SK-N-SH (cell line): Measurements from ENCODE around the gene REXO5. TPM values are rescaled to one million over a fixed set of nuclear protein-coding genes. Genes with fewer than 3 reads are reported as not detected.

Experiments used
- CTCF ChIA-PET: fragments of 300-600, 350-600 bp; formaldehyde crosslinking; extraction: SDS; loops from one replicate; lab custom pipeline; 2021; lab: Yijun Ruan, JAX
- POLR2A ChIA-PET: fragments of 350-600 bp; sonication (Branson Sonifier 250); formaldehyde crosslinking; extraction: SDS; loops from one replicate; lab custom pipeline; 2020; ENCODE audit warnings: antibody characterized with exemption, inconsistent platforms; lab: Yijun Ruan, JAX
- DNase-seq: peaks from one replicate; pipeline ENCODE4 v3.0.0; 2012
- H2AFZ ChIP-seq: fragments of 200-600 bp; sonication (generic); 2 replicates; pipeline ENCODE4 v1.8.1; 2016; ENCODE audit warnings: antibody characterized with exemption, mild to moderate bottlenecking, low read depth
- H3F3A ChIP-seq: fragments of 200-600 bp; sonication (generic); replicated peaks from 2 replicates; pipeline ENCODE3; 2016; ENCODE audit warnings: antibody characterized with exemption, mild to moderate bottlenecking; ENCODE audit not compliant: insufficient read depth
- H3K27ac ChIP-seq, 2 experiments: fragments of 200-500 bp in 1 of 2; fragments of 200-600 bp in 1 of 2; sonication (Bioruptor generic) in 1 of 2; sonication (generic), shearing (Covaris generic) in 1 of 2; 2 replicates each; pipeline versions ENCODE4 v1.5.1 to v1.6.1; 2014 to 2016; ENCODE audit warnings: low read depth in 2 of 2, inconsistent platforms in 1 of 2, low read length in 1 of 2, mild to moderate bottlenecking in 1 of 2, mixed read lengths in 1 of 2
- H3K27me3 ChIP-seq: fragments of 200-600 bp; sonication (generic), shearing (Covaris generic); 2 replicates; pipeline ENCODE4 v1.6.1; 2016; ENCODE audit warnings: mixed run types; ENCODE audit not compliant: insufficient read depth
- H3K36me3 ChIP-seq, 2 experiments: fragments of 200-500 bp in 1 of 2; fragments of 200-600 bp in 1 of 2; sonication (Bioruptor generic) in 1 of 2; sonication (generic) in 1 of 2; replicated peaks in 1 of 2; 2 replicates each; pipeline versions ENCODE3 to v1.5.1; 2014 to 2016; ENCODE audit warnings: low read length in 1 of 2, mild to moderate bottlenecking in 1 of 2; ENCODE audit not compliant: insufficient read depth in 2 of 2, control insufficient read depth in 1 of 2
- H3K4me1 ChIP-seq, 2 experiments: fragments of 200-500 bp in 1 of 2; fragments of 200-600 bp in 1 of 2; sonication (Bioruptor generic) in 1 of 2; sonication (generic), shearing (Covaris generic) in 1 of 2; 2 replicates each; pipeline versions ENCODE4 v1.5.1 to v1.6.1; 2014 to 2016; ENCODE audit warnings: low read depth in 1 of 2, low read length in 1 of 2, mixed run types in 1 of 2; ENCODE audit not compliant: insufficient read depth in 2 of 2, control insufficient read depth in 1 of 2
- H3K4me2 ChIP-seq: fragments of 200-600 bp; sonication (generic), shearing (Covaris generic); 2 replicates; pipeline ENCODE4 v1.6.1; 2017; ENCODE audit warnings: mixed run types
- H3K4me3 ChIP-seq, 2 experiments: fragments of 200-500 bp in 1 of 2; fragments of 200-600 bp in 1 of 2; sonication (Bioruptor generic) in 1 of 2; sonication (generic), shearing (Covaris generic) in 1 of 2; 2 replicates each; pipeline versions ENCODE4 v1.5.1 to v1.8.1; 2014 to 2016; ENCODE audit warnings: low read depth in 2 of 2, inconsistent platforms in 1 of 2, low read length in 1 of 2, mild to moderate bottlenecking in 1 of 2, mixed read lengths in 1 of 2, moderate library complexity in 1 of 2
- H3K79me2 ChIP-seq: fragments of 200-600 bp; sonication (generic); 2 replicates; pipeline ENCODE4 v1.8.1; 2017; ENCODE audit warnings: mild to moderate bottlenecking; ENCODE audit not compliant: insufficient read depth
- H3K9ac ChIP-seq: fragments of 200-600 bp; sonication (generic); 2 replicates; pipeline ENCODE4 v1.6.1; 2017; ENCODE audit warnings: mixed run types
- H3K9me2 ChIP-seq: fragments of 200-600 bp; sonication (generic); 2 replicates; pipeline ENCODE4 v1.6.1; 2017; ENCODE audit warnings: mixed run types
- H3K9me3 ChIP-seq: fragments of 200-600 bp; sonication (generic); 2 replicates; pipeline ENCODE4 v1.6.1; 2017; ENCODE audit warnings: mixed run types, mild to moderate bottlenecking, moderate library complexity
- H4K20me1 ChIP-seq: fragments of 200-600 bp; sonication (generic); 2 replicates; pipeline ENCODE4 v1.6.1; 2017; ENCODE audit warnings: mild to moderate bottlenecking, mixed run types; ENCODE audit not compliant: insufficient read depth
- CHD2 ChIP-seq: fragments of 150-350 bp; IDR thresholded peaks from 2 replicates; pipeline ENCODE4 v1.6.1; 2018; ENCODE audit warnings: low read length; ENCODE audit not compliant: partially characterized antibody
- ELF1 ChIP-seq: IDR thresholded peaks from 2 replicates; pipeline ENCODE4 v1.4.0; 2012
- EP300 ChIP-seq, 2 experiments: IDR thresholded peaks; 2 replicates each; pipeline versions ENCODE4 v1.4.0 to v1.6.1; 2012; ENCODE audit warnings: borderline replicate concordance in 1 of 2, low read depth in 1 of 2, low read length in 1 of 2
- FOXJ3 ChIP-seq: sonication (generic); formaldehyde crosslinking; IDR thresholded peaks from 2 replicates; pipeline ENCODE4 v1.5.1; 2020; ENCODE audit warnings: mild to moderate bottlenecking, missing genetic modification reagents
- NRF1 ChIP-seq: IDR thresholded peaks from 2 replicates; pipeline ENCODE4 v1.6.1; 2012; ENCODE audit warnings: low read depth, mild to moderate bottlenecking, low read length
- PBX3 ChIP-seq: IDR thresholded peaks from 2 replicates; pipeline ENCODE4; 2012
- POLR2AphosphoS5 ChIP-seq: IDR thresholded peaks from 2 replicates; pipeline ENCODE4 v1.6.1; 2012; ENCODE audit warnings: low read depth, low read length
- REST ChIP-seq: IDR thresholded peaks from 2 replicates; pipeline ENCODE4 v1.6.1; 2012; ENCODE audit warnings: mild to moderate bottlenecking, low read depth, low read length, moderate library complexity
- RXRA ChIP-seq: IDR thresholded peaks from 2 replicates; pipeline ENCODE4 v1.4.0; 2012; ENCODE audit warnings: low read depth, mild to moderate bottlenecking, borderline replicate concordance
- TAF1 ChIP-seq: IDR thresholded peaks from 2 replicates; pipeline ENCODE4 v1.6.1; 2012; ENCODE audit warnings: low read depth, mild to moderate bottlenecking, low read length, moderate library complexity, borderline replicate concordance
- TCF12 ChIP-seq: IDR thresholded peaks from 2 replicates; pipeline ENCODE4 v1.4.0; 2012
- TEAD4 ChIP-seq: IDR thresholded peaks from 2 replicates; pipeline ENCODE4 v1.4.0; 2012; ENCODE audit warnings: mild to moderate bottlenecking, borderline replicate concordance; ENCODE audit not compliant: insufficient read depth
- USF1 ChIP-seq: IDR thresholded peaks from 2 replicates; pipeline ENCODE4 v1.4.0; 2012; ENCODE audit warnings: low read depth, borderline replicate concordance
- YY1 ChIP-seq: IDR thresholded peaks from 2 replicates; pipeline ENCODE4 v1.4.0; 2012; ENCODE audit warnings: low read depth, mild to moderate bottlenecking
- ZBTB33 ChIP-seq: IDR thresholded peaks from 2 replicates; pipeline ENCODE4 v1.4.0; 2012; ENCODE audit warnings: low read depth, borderline replicate concordance
- WGBS: methylation state at CpG from one replicate; pipeline ENCODE4 v1.1.6; 2017; ENCODE audit warnings: low lambda C conversion rate; 5-methylcytosine and 5-hydroxymethylcytosine counted together
- polyA plus RNA-seq, 3 experiments: library from polyadenylated mRNA; depleted of rRNA; stranded (reverse); fragments of >200 nt; gene quantifications; 2 replicates each; pipeline ENCODE4 v1.2.3, GENCODE V29; 2012

The REXO5 gene
- polyA plus RNA-seq, 1 of the 3 experiments (the other 2 are of a cell fraction): 3.8 TPM

GRCh38 chr16:20879175-20880040, 73.1 kb downstream of the REXO5 start:
- Histone ChIP-seq H3K9me2 (no peaks in the 10 kb centered on the region), H3K4me1 (peaks cover 11 to 26% of the 10 kb centered on the region in 2 experiments; a peak in 3 of 4 replicates), H3K9me3 (no peaks in the 10 kb centered on the region), H3K27ac (peak overlapping the region; percentile 62 to 75; a peak in 3 of 4 replicates), H3K36me3 (no peaks in the 10 kb centered on the region), H3K4me2 (peak overlapping the region; percentile 57), H2AFZ (peak overlapping the region; percentile 50; the same call in 1 of the 2 replicates), H3F3A (peaks cover 25% of the 10 kb centered on the region), H4K20me1 (peaks cover 7% of the 10 kb centered on the region; the same call in 1 of the 2 replicates), H3K4me3 (peak overlapping the region in 1 of 2 experiments; percentile 13; a peak in 1 of 4 replicates), H3K79me2 (peaks cover 87% of the 10 kb centered on the region), H3K27me3 (no peaks in the 10 kb centered on the region), H3K9ac (peak overlapping the region; percentile 12; the same call in 1 of the 2 replicates)
- WGBS: 26% methylated on average over 7 of the region's 7 CpGs
- POLR2A ChIA-PET: no interaction called here
- no peak for DNase-seq
- CTCF ChIA-PET: interaction anchor here (0.7 kb wide), 1 partner anchor 20 kb away, joined by 3 read pairs; no protein-coding TSS in a partner anchor
- TF ChIP-seq NRF1 (no peak), CHD2 (no peak), TCF12 (peak; percentile 50), YY1 (no peak), TEAD4 (no peak), ELF1 (no peak), ZBTB33 (0 out of 2 replicates have a peak, but pooled peaks have one; percentile 21), REST (no peak), EP300 (IDR thresholded peaks at IDR 0.05; ENCODE audit: borderline replicate concordance in 1 of 2, low read depth in 1 of 2, low read length in 1 of 2) (0 out of 4 replicates have a peak, but pooled peaks of 1 of the 2 experiments have one; percentile 11), TAF1 (no peak), PBX3 (peak; percentile 32), RXRA (no peak), POLR2AphosphoS5 (no peak; the same call in 1 of the 2 replicates), FOXJ3 (no peak), USF1 (peak; percentile 10; the same call in 1 of the 2 replicates)
